ENCODE data around the gene DPP7.

The DPP7 gene

DNA sequence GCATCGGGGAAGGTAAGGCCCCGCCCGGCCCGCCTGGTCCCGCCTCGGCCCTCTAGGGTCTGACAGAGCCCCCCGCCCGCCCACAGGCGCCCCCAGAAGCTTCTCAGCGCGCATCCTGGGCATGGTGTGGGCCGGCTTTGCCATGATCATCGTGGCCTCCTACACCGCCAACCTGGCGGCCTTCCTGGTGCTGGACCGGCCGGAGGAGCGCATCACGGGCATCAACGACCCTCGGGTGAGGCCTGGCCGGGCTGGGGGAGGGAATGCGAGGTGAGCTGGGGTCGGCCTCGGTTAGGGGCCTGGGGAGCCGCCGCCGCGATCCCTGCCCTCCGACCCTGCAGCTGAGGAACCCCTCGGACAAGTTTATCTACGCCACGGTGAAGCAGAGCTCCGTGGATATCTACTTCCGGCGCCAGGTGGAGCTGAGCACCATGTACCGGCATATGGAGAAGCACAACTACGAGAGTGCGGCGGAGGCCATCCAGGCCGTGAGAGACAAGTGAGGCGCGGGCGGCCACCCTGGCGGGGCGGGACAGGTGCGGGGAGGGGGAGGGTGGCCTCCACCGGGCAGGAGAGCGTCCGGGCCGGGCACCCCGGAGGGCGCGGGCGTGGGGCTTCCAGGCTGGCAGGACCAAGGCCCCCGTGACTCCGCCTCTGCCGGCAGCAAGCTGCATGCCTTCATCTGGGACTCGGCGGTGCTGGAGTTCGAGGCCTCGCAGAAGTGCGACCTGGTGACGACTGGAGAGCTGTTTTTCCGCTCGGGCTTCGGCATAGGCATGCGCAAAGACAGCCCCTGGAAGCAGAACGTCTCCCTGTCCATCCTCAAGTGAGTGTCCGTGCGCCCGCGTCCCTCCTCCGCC is 48.2 kb upstream of the DPP7 start:
- H3K36me3 ChIP-seq (ENCODE audit: insufficient read depth, low read length): no peaks in the 10 kb centered on the region
- no peaks in the 10 kb centered on the region for H3K79me2 ChIP-seq (ENCODE audit: insufficient read depth, low read length)
- H2AFZ ChIP-seq (ENCODE audit: low read length): no peak overlapping the region
- no peak overlapping the region for H3K4me2 ChIP-seq (ENCODE audit: low read depth, low read length, poor library complexity, severe bottlenecking)
- no peaks in the 10 kb centered on the region for H4K20me1 ChIP-seq (ENCODE audit: insufficient read depth, low read length, poor library complexity, severe bottlenecking)
- no peaks in the 10 kb centered on the region for H3K9me3 ChIP-seq (ENCODE audit: insufficient read depth, low read depth, low read length)
- H3K27me3 ChIP-seq (ENCODE audit: insufficient read depth, low read length, poor library complexity, severe bottlenecking): peaks cover 3% of the 10 kb centered on the region
- H3K9me2 ChIP-seq (replicated peaks; ENCODE audit: low read depth, low read length): no peaks in the 10 kb centered on the region
- peaks cover 23% of the 10 kb centered on the region for H3K4me1 ChIP-seq (ENCODE audit: insufficient read depth, low read length, poor library complexity, severe bottlenecking)
- H3K9ac ChIP-seq (ENCODE audit: low read depth, low read length, poor library complexity, severe bottlenecking): no peak overlapping the region
- H3F3A ChIP-seq (ENCODE audit: low read depth): no peaks in the 10 kb centered on the region
- H3K4me3 ChIP-seq (ENCODE audit: low read length, poor library complexity, severe bottlenecking): no peak overlapping the region
- no peak for TF ChIP-seq EZH2phosphoT487 (IDR thresholded peaks at IDR 0.05; ENCODE audit: borderline replicate concordance)
- TF ChIP-seq, protein P1, sequence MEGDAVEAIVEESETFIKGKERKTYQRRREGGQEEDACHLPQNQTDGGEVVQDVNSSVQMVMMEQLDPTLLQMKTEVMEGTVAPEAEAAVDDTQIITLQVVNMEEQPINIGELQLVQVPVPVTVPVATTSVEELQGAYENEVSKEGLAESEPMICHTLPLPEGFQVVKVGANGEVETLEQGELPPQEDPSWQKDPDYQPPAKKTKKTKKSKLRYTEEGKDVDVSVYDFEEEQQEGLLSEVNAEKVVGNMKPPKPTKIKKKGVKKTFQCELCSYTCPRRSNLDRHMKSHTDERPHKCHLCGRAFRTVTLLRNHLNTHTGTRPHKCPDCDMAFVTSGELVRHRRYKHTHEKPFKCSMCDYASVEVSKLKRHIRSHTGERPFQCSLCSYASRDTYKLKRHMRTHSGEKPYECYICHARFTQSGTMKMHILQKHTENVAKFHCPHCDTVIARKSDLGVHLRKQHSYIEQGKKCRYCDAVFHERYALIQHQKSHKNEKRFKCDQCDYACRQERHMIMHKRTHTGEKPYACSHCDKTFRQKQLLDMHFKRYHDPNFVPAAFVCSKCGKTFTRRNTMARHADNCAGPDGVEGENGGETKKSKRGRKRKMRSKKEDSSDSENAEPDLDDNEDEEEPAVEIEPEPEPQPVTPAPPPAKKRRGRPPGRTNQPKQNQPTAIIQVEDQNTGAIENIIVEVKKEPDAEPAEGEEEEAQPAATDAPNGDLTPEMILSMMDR (conservative IDR thresholded peaks at IDR 0.05; ENCODE audit: low read length): no peak

DNA sequence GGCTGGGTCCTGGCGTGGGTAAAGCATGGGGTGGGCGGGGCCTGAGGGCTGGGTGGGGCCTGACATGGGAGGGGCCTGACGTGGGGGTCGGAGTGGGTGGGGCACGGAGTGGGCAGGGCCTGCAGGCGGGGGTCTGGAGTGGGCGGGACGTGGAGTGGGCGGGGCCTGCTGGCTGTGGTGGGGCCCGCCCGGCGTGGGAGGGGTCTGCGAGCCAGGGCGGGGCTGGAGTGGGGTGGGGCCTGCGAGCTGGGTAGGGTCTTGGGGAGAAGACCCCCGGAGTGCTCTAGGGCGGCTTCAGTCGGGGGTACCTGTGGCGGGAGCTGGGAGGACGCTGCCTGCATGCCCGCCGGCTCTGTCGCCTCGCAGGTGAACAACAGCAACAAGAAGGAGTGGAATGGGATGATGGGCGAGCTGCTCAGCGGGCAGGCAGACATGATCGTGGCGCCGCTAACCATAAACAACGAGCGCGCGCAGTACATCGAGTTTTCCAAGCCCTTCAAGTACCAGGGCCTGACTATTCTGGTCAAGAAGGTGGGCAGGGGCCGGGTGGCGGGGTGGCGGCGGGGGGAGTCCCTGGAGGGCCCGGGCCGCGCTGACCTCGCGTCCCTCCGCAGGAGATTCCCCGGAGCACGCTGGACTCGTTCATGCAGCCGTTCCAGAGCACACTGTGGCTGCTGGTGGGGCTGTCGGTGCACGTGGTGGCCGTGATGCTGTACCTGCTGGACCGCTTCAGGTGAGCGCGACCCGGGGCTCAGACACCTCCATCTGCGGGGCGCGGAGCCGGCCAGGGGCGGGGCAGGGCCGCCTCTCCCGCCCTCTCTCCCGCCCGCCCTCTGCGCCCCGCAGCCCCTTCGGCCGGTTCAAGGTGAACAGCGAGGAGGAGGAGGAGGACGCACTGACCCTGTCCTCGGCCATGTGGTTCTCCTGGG is 47.3 kb upstream of the DPP7 start:
- Histone ChIP-seq H3K79me2 (ENCODE audit: insufficient read depth, low read length) (no peaks in the 10 kb centered on the region), H3K4me1 (ENCODE audit: insufficient read depth, low read length, poor library complexity, severe bottlenecking) (peaks cover 28% of the 10 kb centered on the region), H2AFZ (ENCODE audit: low read length) (no peak overlapping the region), H3K4me2 (ENCODE audit: low read depth, low read length, poor library complexity, severe bottlenecking) (no peak overlapping the region), H3K9me2 (replicated peaks; ENCODE audit: low read depth, low read length) (no peaks in the 10 kb centered on the region), H3K36me3 (ENCODE audit: insufficient read depth, low read length) (no peaks in the 10 kb centered on the region), H3K9me3 (ENCODE audit: insufficient read depth, low read depth, low read length) (no peaks in the 10 kb centered on the region), H3K4me3 (ENCODE audit: low read length, poor library complexity, severe bottlenecking) (no peak overlapping the region), H3K9ac (ENCODE audit: low read depth, low read length, poor library complexity, severe bottlenecking) (no peak overlapping the region), H3K27me3 (ENCODE audit: insufficient read depth, low read length, poor library complexity, severe bottlenecking) (no peaks in the 10 kb centered on the region), H3F3A (ENCODE audit: low read depth) (no peaks in the 10 kb centered on the region), H4K20me1 (ENCODE audit: insufficient read depth, low read length, poor library complexity, severe bottlenecking) (no peaks in the 10 kb centered on the region)
- TF ChIP-seq, protein P1 (conservative IDR thresholded peaks at IDR 0.05; ENCODE audit: low read length): no peak
- no peak for TF ChIP-seq EZH2phosphoT487 (IDR thresholded peaks at IDR 0.05; ENCODE audit: borderline replicate concordance)

- no peaks in the 10 kb centered on the region for H3K79me2 ChIP-seq (ENCODE audit: insufficient read depth, low read length)
- peaks cover 28% of the 10 kb centered on the region for H3K4me1 ChIP-seq (ENCODE audit: insufficient read depth, low read length, poor library complexity, severe bottlenecking)
- no peaks in the 10 kb centered on the region for H3K9me2 ChIP-seq (replicated peaks; ENCODE audit: low read depth, low read length)
- no peaks in the 10 kb centered on the region for H4K20me1 ChIP-seq (ENCODE audit: insufficient read depth, low read length, poor library complexity, severe bottlenecking)
- no peak overlapping the region for H3K4me3 ChIP-seq (ENCODE audit: low read length, poor library complexity, severe bottlenecking)
- no peak overlapping the region for H2AFZ ChIP-seq (ENCODE audit: low read length)
- no peak overlapping the region for H3K9ac ChIP-seq (ENCODE audit: low read depth, low read length, poor library complexity, severe bottlenecking)
- no peaks in the 10 kb centered on the region for H3K9me3 ChIP-seq (ENCODE audit: insufficient read depth, low read depth, low read length)
- H3K36me3 ChIP-seq (ENCODE audit: insufficient read depth, low read length): no peaks in the 10 kb centered on the region
- TF ChIP-seq EZH2phosphoT487 (IDR thresholded peaks at IDR 0.05; ENCODE audit: borderline replicate concordance): no peak
- TF ChIP-seq, protein P1 (conservative IDR thresholded peaks at IDR 0.05; ENCODE audit: low read length): no peak
- H3K27me3 ChIP-seq (ENCODE audit: insufficient read depth, low read length, poor library complexity, severe bottlenecking): no peaks in the 10 kb centered on the region
- no peak overlapping the region for H3K4me2 ChIP-seq (ENCODE audit: low read depth, low read length, poor library complexity, severe bottlenecking)
- no peaks in the 10 kb centered on the region for H3F3A ChIP-seq (ENCODE audit: low read depth)
These were observed 46.4 kb upstream of the DPP7 start for GRCh38 chr9:137160716-137161557.

Measured in Loucy (cell line).